NCI-H2227 treated with DMSO at 0.1 percent for 48 hours (cell line): ENCODE measurements around the gene CELF5.
"Not testable (repeated sequence)": the region's sequence is repeated elsewhere in the genome, so short reads cannot be mapped to it uniquely, and the experiment has no call there.

Experiments used
- DNase-seq: peaks from one replicate; lab custom pipeline; 2025; lab: John Stamatoyannopoulos, UW

CELF5 gene

GRCh38 chr19:3190470-3190770 is 34.0 kb upstream of the CELF5 start:
- no peak for DNase-seq

GRCh38 chr19:3190921-3191805 is 33.3 kb upstream of the CELF5 start:
- DNase-seq = no peak

- DNase-seq = not testable (repeated sequence)
These were observed 32.7 kb upstream of the CELF5 start for GRCh38 chr19:3191806-3192104.

GRCh38 chr19:3192228-3192635 is 32.2 kb upstream of the CELF5 start:
- DNase-seq = no peak

GRCh38 chr19:3192684-3193083 is 31.8 kb upstream of the CELF5 start:
- DNase-seq = no peak

- DNase-seq = no peak
These were observed 31.0 kb upstream of the CELF5 start for GRCh38 chr19:3193256-3194105.

- DNase-seq = no peak
These were observed 30.1 kb upstream of the CELF5 start for GRCh38 chr19:3194106-3195087.

GRCh38 chr19:3196064-3196932 is 28.2 kb upstream of the CELF5 start:
- DNase-seq = no peak

- no peak for DNase-seq
These were observed 27.6 kb upstream of the CELF5 start for GRCh38 chr19:3196933-3197205.

GRCh38 chr19:3198901-3199700 is 25.4 kb upstream of the CELF5 start:
- no peak for DNase-seq

GRCh38 chr19:3201072-3201700 is 23.3 kb upstream of the CELF5 start:
- no peak for DNase-seq

- no peak for DNase-seq
These were observed 22.6 kb upstream of the CELF5 start for GRCh38 chr19:3201911-3202310.

GRCh38 chr19:3202346-3202745 is 22.1 kb upstream of the CELF5 start:
- DNase-seq = no peak

GRCh38 chr19:3202895-3203294 is 21.6 kb upstream of the CELF5 start:
- DNase-seq = not testable (repeated sequence)

GRCh38 chr19:3203805-3204645 is 20.4 kb upstream of the CELF5 start:
- no peak for DNase-seq

GRCh38 chr19:3204646-3205275 is 19.7 kb upstream of the CELF5 start:
- DNase-seq = no peak

GRCh38 chr19:3206216-3206953 is 18.1 kb upstream of the CELF5 start:
- DNase-seq = no peak
